Stomach smooth muscle (tissue), 2 donors: ENCODE measurements around the gene HERPUD1.
"Not testable (repeated sequence)": the region's sequence is repeated elsewhere in the genome, so short reads cannot be mapped to it uniquely, and the experiment has no call there.

ENCODE experiments used
- H3K27ac ChIP-seq: one replicate; pipeline ENCODE4 v1.7.0; 2013; ENCODE audit warnings: mild to moderate bottlenecking, low read length, inconsistent platforms
- H3K27me3 ChIP-seq, 2 donors: one replicate each; pipeline ENCODE4 v1.7.0; 2013; ENCODE audit warnings: low read length in 2 of 2; ENCODE audit not compliant: insufficient read depth in 2 of 2, control insufficient read depth in 1 of 2
- H3K36me3 ChIP-seq, 2 donors: one replicate each; pipeline ENCODE4 v1.7.0; 2013; ENCODE audit warnings: low read length in 2 of 2; ENCODE audit not compliant: control insufficient read depth in 2 of 2, insufficient read depth in 2 of 2
- H3K4me1 ChIP-seq: one replicate; pipeline ENCODE4 v1.7.0; 2013; ENCODE audit warnings: low read length; ENCODE audit not compliant: control insufficient read depth, insufficient read depth
- H3K4me3 ChIP-seq, 2 donors: one replicate each; pipeline ENCODE4 v1.7.0; 2013; ENCODE audit warnings: low read length in 2 of 2
- H3K9ac ChIP-seq, 2 donors: one replicate each; pipeline ENCODE4 v1.7.0; 2013; ENCODE audit warnings: low read length in 2 of 2, mild to moderate bottlenecking in 1 of 2
- H3K9me3 ChIP-seq, 2 donors: one replicate each; pipeline ENCODE4 v1.7.0; 2013; ENCODE audit warnings: low read length in 2 of 2; ENCODE audit not compliant: control insufficient read depth in 2 of 2
- donor health status: healthy.
- donor health status: Pancreatic carcinoma.

The HERPUD1 gene

DNA sequence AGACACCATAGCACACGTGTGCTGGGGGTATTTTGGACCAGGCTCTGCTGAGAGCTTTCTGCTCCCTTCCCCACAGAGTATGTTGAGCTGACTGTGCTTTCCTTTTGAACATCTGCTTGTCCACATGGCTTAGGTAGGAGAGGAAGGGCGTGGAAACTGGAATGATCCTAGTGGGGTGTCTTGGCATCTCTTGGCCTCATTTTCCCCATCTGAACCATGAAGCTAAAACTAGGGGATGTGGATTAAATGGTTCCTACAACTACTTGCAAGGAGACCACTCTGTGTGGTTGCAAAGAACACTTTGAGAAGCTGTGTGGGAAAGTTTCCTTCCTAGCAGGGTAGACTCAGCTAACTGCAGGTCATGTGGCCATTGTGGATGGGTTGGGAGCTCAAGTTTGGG lies 50.8 kb downstream of the HERPUD1 start:
- H3K36me3 ChIP-seq, result no peaks in the 10 kb centered on the region
- no peaks in the 10 kb centered on the region for H3K9me3 ChIP-seq
- peaks cover 3% of the 10 kb centered on the region for H3K4me1 ChIP-seq
- no peak overlapping the region for H3K9ac ChIP-seq
- H3K4me3 ChIP-seq, result no peak overlapping the region
- H3K27me3 ChIP-seq, result no peaks in the 10 kb centered on the region
- H3K27ac ChIP-seq, result no peak overlapping the region

- no peaks in the 10 kb centered on the region for H3K27me3 ChIP-seq
- H3K36me3 ChIP-seq, result no peaks in the 10 kb centered on the region
- H3K4me3 ChIP-seq, result no peak overlapping the region
- no peak overlapping the region for H3K9ac ChIP-seq
- no peaks in the 10 kb centered on the region for H3K9me3 ChIP-seq
- H3K27ac ChIP-seq, result no peak overlapping the region
- H3K4me1 ChIP-seq, result peaks cover 6% of the 10 kb centered on the region
Measured at GRCh38 chr16:56983211-56983751, 51.3 kb downstream of the HERPUD1 start.

DNA sequence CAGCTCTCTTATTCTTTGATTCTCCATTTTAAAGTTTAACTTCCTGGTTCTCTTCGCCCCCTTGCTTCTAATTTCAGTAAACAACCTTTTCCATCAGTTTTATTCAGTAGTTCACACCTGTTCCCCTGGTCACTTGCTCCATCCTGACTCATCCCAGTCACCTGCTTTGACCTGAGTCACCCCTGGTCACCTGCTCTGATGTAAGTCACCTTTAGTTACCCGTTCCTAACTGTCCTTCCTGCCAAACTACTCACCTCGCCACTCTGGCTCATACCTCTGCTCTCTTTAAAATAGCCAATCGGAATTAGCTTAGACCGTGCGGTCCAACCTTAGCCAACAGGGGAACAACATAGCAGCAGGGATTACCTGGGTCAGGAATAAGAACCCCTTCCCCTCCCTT lies 52.7 kb downstream of the HERPUD1 start:
- H3K9ac ChIP-seq, result no peak overlapping the region
- no peak overlapping the region for H3K4me3 ChIP-seq
- H3K27me3 ChIP-seq, result no peaks in the 10 kb centered on the region
- no peaks in the 10 kb centered on the region for H3K36me3 ChIP-seq
- no peaks in the 10 kb centered on the region for H3K9me3 ChIP-seq
- no peak overlapping the region for H3K27ac ChIP-seq
- peaks cover 17% of the 10 kb centered on the region for H3K4me1 ChIP-seq

- Histone ChIP-seq H3K4me1 (peaks cover 22% of the 10 kb centered on the region), H3K27ac (no peak overlapping the region), H3K36me3 (no peaks in the 10 kb centered on the region), H3K9ac (no peak overlapping the region), H3K9me3 (no peaks in the 10 kb centered on the region), H3K27me3 (no peaks in the 10 kb centered on the region), H3K4me3 (no peak overlapping the region)
Measured at GRCh38 chr16:56985288-56985961, 53.5 kb downstream of the HERPUD1 start.

DNA sequence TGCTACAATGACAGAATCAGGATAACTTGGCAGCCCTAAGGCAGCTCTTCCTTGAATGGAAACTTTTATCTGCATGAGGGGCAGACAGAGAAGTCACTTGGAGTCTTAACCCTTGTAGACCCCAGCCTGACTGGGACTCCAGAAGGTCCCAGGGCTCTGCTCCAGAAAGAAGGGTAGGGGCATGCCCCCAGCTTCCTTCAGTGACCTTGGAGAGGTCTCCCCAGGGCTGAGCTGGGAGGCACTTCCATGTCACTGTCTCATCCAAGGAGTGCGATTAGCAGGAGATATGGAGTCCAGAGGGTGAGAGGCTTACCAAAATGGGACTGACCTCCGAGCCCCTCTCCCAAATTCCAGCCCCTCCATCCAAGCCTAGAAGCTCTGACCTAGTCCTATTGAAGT lies 54.0 kb downstream of the HERPUD1 start:
- no peak overlapping the region for H3K9ac ChIP-seq
- no peak overlapping the region for H3K4me3 ChIP-seq
- no peak overlapping the region for H3K27ac ChIP-seq
- no peaks in the 10 kb centered on the region for H3K27me3 ChIP-seq
- H3K36me3 ChIP-seq, result no peaks in the 10 kb centered on the region
- H3K9me3 ChIP-seq, result no peaks in the 10 kb centered on the region
- H3K4me1 ChIP-seq, result peaks cover 26% of the 10 kb centered on the region

DNA sequence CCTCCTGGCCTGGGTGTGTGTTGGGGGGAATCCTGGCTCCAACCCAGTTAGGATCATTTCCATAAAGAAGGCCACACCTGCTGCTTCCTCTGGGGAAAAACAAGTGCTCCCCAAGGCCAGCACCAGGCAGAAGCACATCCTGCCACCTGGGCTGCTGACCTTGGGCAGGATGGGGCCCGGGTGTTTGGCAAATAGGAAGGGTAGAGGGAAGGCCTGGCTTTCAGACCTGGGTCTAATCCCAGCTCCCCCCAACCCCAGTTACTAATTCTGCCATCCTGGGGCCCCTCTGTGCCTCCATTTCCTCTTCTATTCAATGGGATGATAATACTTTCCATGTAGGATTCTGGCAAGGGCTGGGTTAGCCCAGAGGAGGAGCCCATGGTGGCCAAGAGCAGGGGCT lies 54.4 kb downstream of the HERPUD1 start:
- H3K4me1 ChIP-seq, result peaks cover 26% of the 10 kb centered on the region
- no peaks in the 10 kb centered on the region for H3K27me3 ChIP-seq
- no peak overlapping the region for H3K27ac ChIP-seq
- H3K4me3 ChIP-seq, result no peak overlapping the region
- no peaks in the 10 kb centered on the region for H3K9me3 ChIP-seq
- H3K36me3 ChIP-seq, result no peaks in the 10 kb centered on the region
- no peak overlapping the region for H3K9ac ChIP-seq

- H3K4me1 ChIP-seq, result peaks cover 28% of the 10 kb centered on the region
- not testable (repeated sequence) for H3K4me3 ChIP-seq, H3K27ac ChIP-seq, H3K9ac ChIP-seq, H3K9me3 ChIP-seq, H3K36me3 ChIP-seq, H3K27me3 ChIP-seq
Measured at GRCh38 chr16:56986908-56987307, 55.0 kb downstream of the HERPUD1 start.

GRCh38 chr16:56987692-56988091 lies 55.8 kb downstream of the HERPUD1 start:
- H3K4me1 ChIP-seq, result peaks cover 30% of the 10 kb centered on the region
- no peak overlapping the region for H3K9ac ChIP-seq
- H3K36me3 ChIP-seq, result no peaks in the 10 kb centered on the region
- H3K4me3 ChIP-seq, result no peak overlapping the region
- H3K9me3 ChIP-seq, result no peaks in the 10 kb centered on the region
- H3K27ac ChIP-seq, result no peak overlapping the region
- no peaks in the 10 kb centered on the region for H3K27me3 ChIP-seq

GRCh38 chr16:56988161-56988947 lies 56.4 kb downstream of the HERPUD1 start:
- Histone ChIP-seq H3K9ac (peak overlapping the region; percentile 82 to 90), H3K4me3 (peak overlapping the region; percentile 90 to 94), H3K27ac (peak overlapping the region; percentile 76), H3K4me1 (peaks cover 30% of the 10 kb centered on the region), H3K36me3 (no peaks in the 10 kb centered on the region), H3K27me3 (no peaks in the 10 kb centered on the region), H3K9me3 (no peaks in the 10 kb centered on the region)

DNA sequence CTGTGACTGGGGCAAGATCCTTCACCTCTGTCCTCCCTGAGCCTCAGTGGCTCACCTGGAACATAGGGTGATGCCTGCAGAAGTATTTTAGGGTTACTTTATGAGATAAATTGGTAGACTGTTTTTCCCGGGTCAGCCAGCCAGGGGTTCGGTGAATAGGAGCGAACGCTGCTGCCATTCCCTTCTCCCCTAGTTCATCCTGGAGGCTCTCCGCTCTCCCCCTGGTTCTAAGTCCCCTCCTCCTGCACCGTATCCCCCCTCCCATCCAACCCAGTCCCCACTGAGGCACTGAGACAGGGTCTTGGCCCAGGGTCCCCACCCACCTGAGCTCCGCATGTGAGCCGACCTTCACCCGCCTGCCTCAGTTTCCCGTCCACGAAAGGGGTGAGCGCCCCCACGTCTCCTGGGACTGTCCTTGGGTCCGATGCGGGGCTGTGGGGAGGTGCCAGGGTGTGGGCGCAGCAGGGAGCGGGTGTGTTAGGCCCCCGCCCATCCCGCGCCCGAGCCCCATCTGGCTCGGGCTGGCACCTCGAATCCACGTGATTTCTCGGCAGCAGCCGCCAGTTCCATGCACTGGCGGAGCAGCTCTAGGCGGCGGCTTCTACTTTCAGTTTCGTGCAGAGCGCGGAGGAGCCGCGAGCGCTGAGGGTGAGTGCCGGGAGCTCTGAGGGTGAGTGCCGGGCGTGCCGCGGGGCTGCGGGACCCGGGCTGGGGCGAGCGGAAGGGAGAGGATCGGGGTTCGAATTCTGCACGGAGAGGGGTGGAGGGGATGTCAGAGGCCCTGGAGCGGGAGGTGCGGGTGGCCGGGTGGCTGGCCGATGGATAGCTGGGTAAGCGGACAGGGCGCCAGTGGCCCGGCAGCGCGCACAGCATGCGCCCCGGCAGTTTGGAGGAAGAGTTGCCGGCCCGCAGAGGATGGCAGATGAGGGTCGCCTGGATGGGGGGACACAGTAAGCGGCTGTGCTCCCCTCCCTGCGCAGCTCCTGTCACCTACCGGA lies 57.3 kb downstream of the HERPUD1 start, which contains the start of gene NLRC5:
TSS of gene NLRC5 (plus strand) at position 610 of the 998 bp plus-strand sequence. CDS start 31,156 bp downstream, outside the sequence.
- Histone ChIP-seq H3K4me3 (peak within 1 kb of the TSS; percentile 90 to 94), H3K36me3 (no peaks in the 10 kb centered on the region), H3K27ac (peak within 1 kb of the TSS; percentile 76), H3K4me1 (peaks cover 30% of the 10 kb centered on the region), H3K9me3 (no peaks in the 10 kb centered on the region), H3K9ac (peak within 1 kb of the TSS; percentile 82 to 90), H3K27me3 (no peaks in the 10 kb centered on the region)
